GM12873 (cell line): ENCODE measurements around the gene PLD5.

Experiments used
- TF ChIP-seq, protein P1 (sequence below): IDR thresholded peaks from 2 replicates; pipeline ENCODE4 v1.5.1; 2012; ENCODE audit warnings: low read depth, mild to moderate bottlenecking, moderate library complexity, low read length, control low read depth; ENCODE audit not compliant: insufficient read depth; ENCODE audit errors: missing control alignments

Gene PLD5

DNA sequence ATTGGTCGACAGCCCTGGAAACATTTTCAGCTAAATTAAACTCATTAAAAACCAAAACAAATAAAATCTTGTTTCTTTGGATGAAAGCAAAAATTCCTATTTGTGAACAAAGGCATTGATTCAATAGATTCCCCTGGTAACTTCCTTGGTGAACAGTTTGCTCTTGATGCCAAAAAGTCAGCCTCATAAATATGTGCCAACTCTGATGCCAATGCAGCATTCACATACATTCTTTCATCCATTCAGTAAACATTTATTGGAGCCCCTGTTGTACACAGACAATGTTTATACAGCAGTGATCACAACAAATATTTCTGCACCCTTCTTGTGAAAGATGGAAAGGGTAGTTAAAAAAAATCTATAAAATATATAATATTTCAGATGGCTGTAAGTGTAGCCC is 107.8 kb downstream of the PLD5 start:
- TF ChIP-seq, protein P1, sequence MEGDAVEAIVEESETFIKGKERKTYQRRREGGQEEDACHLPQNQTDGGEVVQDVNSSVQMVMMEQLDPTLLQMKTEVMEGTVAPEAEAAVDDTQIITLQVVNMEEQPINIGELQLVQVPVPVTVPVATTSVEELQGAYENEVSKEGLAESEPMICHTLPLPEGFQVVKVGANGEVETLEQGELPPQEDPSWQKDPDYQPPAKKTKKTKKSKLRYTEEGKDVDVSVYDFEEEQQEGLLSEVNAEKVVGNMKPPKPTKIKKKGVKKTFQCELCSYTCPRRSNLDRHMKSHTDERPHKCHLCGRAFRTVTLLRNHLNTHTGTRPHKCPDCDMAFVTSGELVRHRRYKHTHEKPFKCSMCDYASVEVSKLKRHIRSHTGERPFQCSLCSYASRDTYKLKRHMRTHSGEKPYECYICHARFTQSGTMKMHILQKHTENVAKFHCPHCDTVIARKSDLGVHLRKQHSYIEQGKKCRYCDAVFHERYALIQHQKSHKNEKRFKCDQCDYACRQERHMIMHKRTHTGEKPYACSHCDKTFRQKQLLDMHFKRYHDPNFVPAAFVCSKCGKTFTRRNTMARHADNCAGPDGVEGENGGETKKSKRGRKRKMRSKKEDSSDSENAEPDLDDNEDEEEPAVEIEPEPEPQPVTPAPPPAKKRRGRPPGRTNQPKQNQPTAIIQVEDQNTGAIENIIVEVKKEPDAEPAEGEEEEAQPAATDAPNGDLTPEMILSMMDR: no peak

DNA sequence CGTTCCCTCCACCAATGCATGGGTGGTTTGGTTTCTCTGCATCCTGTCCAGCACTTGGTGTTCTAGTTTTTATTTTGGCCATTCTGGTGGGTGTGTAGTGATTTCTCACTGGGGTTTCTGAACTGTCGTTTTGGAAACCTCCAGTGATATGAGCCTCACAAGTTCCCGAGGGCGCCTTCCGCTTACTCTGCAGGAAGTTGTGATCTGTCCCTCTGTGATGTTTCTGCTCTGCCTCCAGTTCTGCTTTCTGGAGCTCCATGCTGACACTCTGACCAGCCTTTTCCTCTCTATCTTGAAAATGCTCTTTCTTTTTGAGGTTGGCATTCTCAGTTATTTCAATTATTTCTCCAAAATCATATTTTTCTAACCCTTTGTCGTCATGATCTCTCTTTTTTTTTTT is 111.6 kb downstream of the PLD5 start:
- TF ChIP-seq, protein P1: no peak

DNA sequence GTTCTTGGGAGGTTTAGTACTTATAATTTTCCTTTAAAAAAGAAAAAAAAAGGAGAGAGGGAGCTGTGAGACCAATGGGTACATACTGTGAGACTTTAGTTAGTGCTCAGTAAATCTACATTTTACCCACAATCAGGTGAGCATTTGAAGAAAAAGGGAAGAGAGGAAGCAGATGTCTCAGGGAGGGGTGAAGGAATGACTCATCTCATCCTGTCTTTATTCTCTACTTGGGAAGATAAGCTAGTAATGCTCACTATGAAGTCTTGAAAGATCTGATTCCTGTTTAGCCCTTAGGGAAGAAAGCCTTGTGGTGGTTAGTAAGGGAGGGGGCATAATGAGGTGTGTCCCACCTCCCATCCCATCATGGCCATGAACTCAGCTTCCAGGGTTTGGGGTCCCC is 112.6 kb downstream of the PLD5 start:
- TF ChIP-seq, protein P1: no peak

DNA sequence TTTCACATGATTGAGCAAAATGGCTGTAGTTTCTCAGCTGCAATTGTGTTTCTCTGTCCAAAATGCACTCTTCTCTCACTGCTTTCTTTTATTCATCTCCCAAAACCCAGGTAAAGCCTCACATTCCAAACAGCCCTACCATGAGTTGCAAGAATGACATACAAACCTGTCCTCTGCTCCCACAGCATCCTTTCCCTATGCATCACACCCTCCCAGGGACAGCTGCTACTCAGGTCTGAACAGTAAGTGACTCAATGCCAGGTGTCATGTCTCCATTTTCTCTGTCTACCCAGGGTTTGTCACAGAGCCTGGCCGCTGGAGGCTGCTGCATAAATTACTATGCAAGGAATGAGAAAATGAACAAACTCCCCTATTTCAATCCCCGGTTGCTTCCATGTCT is 118.5 kb downstream of the PLD5 start:
- TF ChIP-seq, protein P1: no peak

DNA sequence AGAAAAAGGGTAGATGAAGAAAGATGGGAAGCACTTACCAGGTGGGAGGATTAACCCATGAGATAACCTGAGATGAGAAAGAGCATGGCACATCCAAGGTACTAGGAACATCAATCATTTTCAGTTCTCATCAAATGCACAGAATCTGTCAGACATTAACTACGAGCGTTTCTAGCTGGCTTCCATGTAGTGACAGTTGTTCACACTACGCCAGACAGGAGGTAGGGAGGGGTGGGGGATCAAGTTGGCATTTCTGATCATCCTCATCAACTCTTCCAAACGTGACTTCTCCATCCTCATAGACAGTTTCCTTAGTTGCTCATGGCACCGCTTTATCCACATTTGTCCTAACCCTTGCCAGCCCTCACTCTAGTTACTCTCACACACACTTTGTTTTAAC is 120.2 kb downstream of the PLD5 start:
- TF ChIP-seq, protein P1: no peak

DNA sequence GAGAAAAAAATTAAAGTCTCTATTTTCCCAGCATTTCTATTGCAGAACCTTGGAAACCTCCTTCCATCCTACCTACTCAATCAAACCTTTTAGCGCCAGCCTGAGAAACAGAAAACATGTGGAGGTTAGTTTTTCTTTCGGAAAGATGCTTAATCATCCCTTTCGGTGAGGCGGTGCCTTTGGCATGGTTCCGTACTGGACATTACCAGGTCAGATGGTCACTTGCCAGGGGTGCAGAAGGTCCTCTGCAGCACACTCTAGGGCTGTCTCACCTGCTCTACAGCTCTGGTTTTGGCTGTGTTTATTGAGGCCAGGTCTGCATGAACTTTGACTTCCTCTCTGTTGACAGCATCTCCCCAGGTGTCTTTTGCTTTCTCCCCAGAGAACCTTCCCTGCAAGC is 121.5 kb downstream of the PLD5 start:
- TF ChIP-seq, protein P1: no peak

DNA sequence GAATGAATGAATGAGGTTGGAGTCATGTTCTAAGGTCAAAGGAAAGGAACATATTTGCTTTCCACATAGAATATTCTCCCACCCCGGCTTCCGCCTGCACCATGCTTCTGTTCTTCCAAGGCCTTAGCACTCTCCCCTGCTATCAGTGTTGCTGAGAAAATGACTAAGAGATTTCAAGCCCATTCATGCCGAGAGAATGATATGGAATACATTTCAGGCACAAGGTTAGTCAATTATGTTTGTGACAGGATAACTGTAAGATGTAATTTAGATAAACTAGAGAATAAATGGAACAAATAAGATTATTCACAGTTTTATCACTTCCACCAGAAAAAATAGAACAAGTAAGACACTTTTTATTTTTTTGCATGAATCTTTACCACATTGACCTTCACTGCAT is 122.6 kb downstream of the PLD5 start:
- TF ChIP-seq, protein P1: no peak
